Activated CD4-positive, alpha-beta T cell treated with anti-CD3 and anti-CD28 coated beads for 36 hours (primary cell): ENCODE measurements around the gene CITED4. TPM values are rescaled to one million over a fixed set of nuclear protein-coding genes. Genes with fewer than 3 reads are reported as not detected.
A peak's percentile ranks its signal among the peaks of the same experiment; 100 is the strongest.

Experiments
- ATAC-seq: fragments of 200-7000 bp; cut with Tn5 transposase; one replicate; pipeline ENCODE4 v1.10.0; 2021; ENCODE audit warnings: mild to moderate bottlenecking, moderate library complexity
- CTCF ChIA-PET: fragments of 350-600 bp; sonication (Branson Sonifier 250); formaldehyde crosslinking; loops from one replicate; lab custom pipeline; 2021; ENCODE audit warnings: antibody characterized with exemption; lab: Charles Lee
- POLR2A ChIA-PET: fragments of 350-600 bp; sonication (Branson Sonifier 250); formaldehyde crosslinking; loops from one replicate; lab custom pipeline; 2021; ENCODE audit warnings: antibody characterized with exemption, inconsistent platforms; lab: Charles Lee
- DNase-seq: peaks from one replicate; pipeline ENCODE4 v3.0.0-alpha.2; 2020
- H3K27ac Mint-ChIP-seq: one replicate; pipeline ENCODE4 v1.8.0; 2021; ENCODE audit warnings: mixed read lengths
- H3K27me3 Mint-ChIP-seq: one replicate; pipeline ENCODE4 v1.8.0; 2021; ENCODE audit warnings: mixed read lengths
- H3K36me3 Mint-ChIP-seq: one replicate; pipeline ENCODE4 v1.8.0; 2021; ENCODE audit warnings: low read depth, mixed read lengths
- H3K4me1 Mint-ChIP-seq: one replicate; pipeline ENCODE4 v1.8.0; 2021; ENCODE audit warnings: mixed read lengths
- H3K4me3 Mint-ChIP-seq: one replicate; pipeline ENCODE4 v1.8.0; 2021; ENCODE audit warnings: mild to moderate bottlenecking, moderate library complexity, mixed read lengths
- H3K9me3 Mint-ChIP-seq: one replicate; pipeline ENCODE4 v1.8.0; 2021; ENCODE audit warnings: low read depth, mixed read lengths
- intact Hi-C, 2 experiments: fragments of 100-400 bp; cut with DNase I in 1 of 2; cut with micrococcal nuclease in 1 of 2; formaldehyde crosslinking; loops; one replicate each; pipeline versions ENCODE4 v1.14.2 to v1.15.1; 2022 to 2024; cut with DNase I, micrococcal nuclease
- total RNA-seq, 2 experiments: library from RNA; stranded (reverse); gene quantifications; one replicate each; pipeline ENCODE4 v1.2.3, GENCODE V29; 2021

Gene CITED4
- total RNA-seq, 2 experiments from 2014 or later: 1.6 to 3.0 TPM

- H3K4me3 Mint-ChIP-seq: no peak overlapping the region
- POLR2A ChIA-PET: no interaction called here
These were observed 31.0 kb downstream of the CITED4 start for GRCh38 chr1:40831001-40831732.

GRCh38 chr1:40830419-40830943 is 31.7 kb downstream of the CITED4 start:
- ATAC-seq: no peak
- H3K36me3 Mint-ChIP-seq: no peaks in the 10 kb centered on the region
- CTCF ChIA-PET: no interaction called here

More at GRCh38 chr1:40831001-40831732, 31.0 kb downstream of the CITED4 start:
- Mint-ChIP-seq H3K27ac (no peak overlapping the region), H3K27me3 (no peaks in the 10 kb centered on the region), H3K4me1 (peaks cover under 1% of the 10 kb centered on the region), H3K36me3 (no peaks in the 10 kb centered on the region), H3K9me3 (no peaks in the 10 kb centered on the region)
- DNase-seq: no peak
- intact Hi-C loops: no loop called here
- CTCF ChIA-PET: interaction anchor here (0.7 to 1.2 kb wide), 4 partner anchors 19 to 201 kb away, joined by 3 to 5 read pairs (median 4); no protein-coding TSS in a partner anchor
- ATAC-seq: no peak

GRCh38 chr1:40829631-40830245 is 32.4 kb downstream of the CITED4 start:
- H3K4me3 Mint-ChIP-seq: no peak overlapping the region
- no peaks in the 10 kb centered on the region for H3K27me3 Mint-ChIP-seq
- no peak overlapping the region for H3K27ac Mint-ChIP-seq
- H3K4me1 Mint-ChIP-seq: peaks cover 12% of the 10 kb centered on the region
- ChIA-PET CTCF (no interaction called here), POLR2A (no interaction called here)
- H3K9me3 Mint-ChIP-seq: no peaks in the 10 kb centered on the region
- H3K36me3 Mint-ChIP-seq: no peaks in the 10 kb centered on the region
- ATAC-seq: no peak
- DNase-seq: no peak
- intact Hi-C loops: no loop called here

More at GRCh38 chr1:40830419-40830943, 31.7 kb downstream of the CITED4 start:
- DNase-seq: no peak
- POLR2A ChIA-PET: no interaction called here
- Mint-ChIP-seq H3K27ac (no peak overlapping the region), H3K4me3 (no peak overlapping the region), H3K27me3 (no peaks in the 10 kb centered on the region), H3K9me3 (no peaks in the 10 kb centered on the region), H3K4me1 (peaks cover 5% of the 10 kb centered on the region)
- intact Hi-C loops: no loop called here

GRCh38 chr1:40825996-40826395 is 36.2 kb downstream of the CITED4 start:
- Mint-ChIP-seq H3K36me3 (no peaks in the 10 kb centered on the region), H3K27me3 (no peaks in the 10 kb centered on the region), H3K27ac (no peak overlapping the region), H3K9me3 (no peaks in the 10 kb centered on the region), H3K4me3 (no peak overlapping the region), H3K4me1 (peaks cover 12% of the 10 kb centered on the region)
- ATAC-seq (no peak), DNase-seq (no peak)
- intact Hi-C loops: no loop called here
- ChIA-PET POLR2A (no interaction called here), CTCF (no interaction called here)

GRCh38 chr1:40825435-40825788 is 36.8 kb downstream of the CITED4 start:
- DNase-seq (peak; percentile 34), ATAC-seq (peak; percentile 76)
- peaks cover 12% of the 10 kb centered on the region for H3K4me1 Mint-ChIP-seq
- POLR2A ChIA-PET: no interaction called here
- H3K4me3 Mint-ChIP-seq: no peak overlapping the region
- no peaks in the 10 kb centered on the region for H3K36me3 Mint-ChIP-seq
- no peaks in the 10 kb centered on the region for H3K27me3 Mint-ChIP-seq
- CTCF ChIA-PET: interaction anchor here (0.8 to 1.1 kb wide), 2 partner anchors 51 to 1907 kb away, joined by 3 read pairs; no protein-coding TSS in a partner anchor
- no peak overlapping the region for H3K27ac Mint-ChIP-seq
- no peaks in the 10 kb centered on the region for H3K9me3 Mint-ChIP-seq
- intact Hi-C loops: no loop called here

GRCh38 chr1:40824591-40825434 is 37.4 kb downstream of the CITED4 start:
- Mint-ChIP-seq H3K27ac (no peak overlapping the region), H3K27me3 (no peaks in the 10 kb centered on the region), H3K4me3 (no peak overlapping the region), H3K4me1 (peaks cover 12% of the 10 kb centered on the region), H3K36me3 (no peaks in the 10 kb centered on the region), H3K9me3 (no peaks in the 10 kb centered on the region)
- ATAC-seq (no peak), DNase-seq (no peak)
- POLR2A ChIA-PET: no interaction called here
- intact Hi-C loops: no loop called here
- CTCF ChIA-PET: interaction anchor here (0.5 to 1.1 kb wide), 4 partner anchors 25 to 1908 kb away, joined by 3 read pairs; no protein-coding TSS in a partner anchor

GRCh38 chr1:40823983-40824382 is 38.2 kb downstream of the CITED4 start:
- Mint-ChIP-seq H3K4me1 (peaks cover 18% of the 10 kb centered on the region), H3K27ac (no peak overlapping the region), H3K27me3 (no peaks in the 10 kb centered on the region), H3K36me3 (no peaks in the 10 kb centered on the region), H3K4me3 (no peak overlapping the region), H3K9me3 (no peaks in the 10 kb centered on the region)
- ChIA-PET POLR2A (no interaction called here), CTCF (interaction anchor here (1.0 kb wide), 1 partner anchor 26 kb away, joined by 3 read pairs; no protein-coding TSS in a partner anchor)
- intact Hi-C loops: no loop called here
- DNase-seq (no peak), ATAC-seq (no peak)

- no peaks in the 10 kb centered on the region for H3K36me3 Mint-ChIP-seq
- ATAC-seq: no peak
- H3K4me1 Mint-ChIP-seq: peaks cover 23% of the 10 kb centered on the region
- no peak overlapping the region for H3K27ac Mint-ChIP-seq
- no peak for DNase-seq
- POLR2A ChIA-PET: no interaction called here
- CTCF ChIA-PET: no interaction called here
- no peak overlapping the region for H3K4me3 Mint-ChIP-seq
- no peaks in the 10 kb centered on the region for H3K27me3 Mint-ChIP-seq
- no peaks in the 10 kb centered on the region for H3K9me3 Mint-ChIP-seq
- intact Hi-C loops: no loop called here
These were observed 38.8 kb downstream of the CITED4 start for GRCh38 chr1:40823345-40823744.

- DNase-seq: no peak
- Mint-ChIP-seq H3K36me3 (no peaks in the 10 kb centered on the region), H3K4me3 (no peak overlapping the region), H3K27me3 (no peaks in the 10 kb centered on the region), H3K27ac (no peak overlapping the region), H3K4me1 (peaks cover 27% of the 10 kb centered on the region), H3K9me3 (no peaks in the 10 kb centered on the region)
- intact Hi-C loops: no loop called here
- no peak for ATAC-seq
- CTCF ChIA-PET: no interaction called here
- POLR2A ChIA-PET: no interaction called here
These were observed 39.3 kb downstream of the CITED4 start for GRCh38 chr1:40822890-40823289.

GRCh38 chr1:40820911-40821693 is 41.1 kb downstream of the CITED4 start:
- DNase-seq (no peak), ATAC-seq (no peak)
- intact Hi-C loops: no loop called here
- ChIA-PET POLR2A (interaction anchor here (0.6 to 0.8 kb wide), 2 partner anchors 16 to 202 kb away, joined by 3 to 4 read pairs; no protein-coding TSS in a partner anchor), CTCF (interaction anchor here (0.6 to 1.3 kb wide), 9 partner anchors 14 to 539 kb away, joined by 3 to 4 read pairs (median 3); no protein-coding TSS in a partner anchor)
- no peaks in the 10 kb centered on the region for H3K27me3 Mint-ChIP-seq
- no peak overlapping the region for H3K4me3 Mint-ChIP-seq
- no peaks in the 10 kb centered on the region for H3K9me3 Mint-ChIP-seq
- no peaks in the 10 kb centered on the region for H3K36me3 Mint-ChIP-seq
- no peak overlapping the region for H3K27ac Mint-ChIP-seq
- H3K4me1 Mint-ChIP-seq: peaks cover 28% of the 10 kb centered on the region
